Measurements from ENCODE around the gene WDR27. TPM values are rescaled to one million over a fixed set of nuclear protein-coding genes. Genes with fewer than 3 reads are reported as not detected.

WDR27 gene
- total RNA-seq = 92.7 TPM

DNA sequence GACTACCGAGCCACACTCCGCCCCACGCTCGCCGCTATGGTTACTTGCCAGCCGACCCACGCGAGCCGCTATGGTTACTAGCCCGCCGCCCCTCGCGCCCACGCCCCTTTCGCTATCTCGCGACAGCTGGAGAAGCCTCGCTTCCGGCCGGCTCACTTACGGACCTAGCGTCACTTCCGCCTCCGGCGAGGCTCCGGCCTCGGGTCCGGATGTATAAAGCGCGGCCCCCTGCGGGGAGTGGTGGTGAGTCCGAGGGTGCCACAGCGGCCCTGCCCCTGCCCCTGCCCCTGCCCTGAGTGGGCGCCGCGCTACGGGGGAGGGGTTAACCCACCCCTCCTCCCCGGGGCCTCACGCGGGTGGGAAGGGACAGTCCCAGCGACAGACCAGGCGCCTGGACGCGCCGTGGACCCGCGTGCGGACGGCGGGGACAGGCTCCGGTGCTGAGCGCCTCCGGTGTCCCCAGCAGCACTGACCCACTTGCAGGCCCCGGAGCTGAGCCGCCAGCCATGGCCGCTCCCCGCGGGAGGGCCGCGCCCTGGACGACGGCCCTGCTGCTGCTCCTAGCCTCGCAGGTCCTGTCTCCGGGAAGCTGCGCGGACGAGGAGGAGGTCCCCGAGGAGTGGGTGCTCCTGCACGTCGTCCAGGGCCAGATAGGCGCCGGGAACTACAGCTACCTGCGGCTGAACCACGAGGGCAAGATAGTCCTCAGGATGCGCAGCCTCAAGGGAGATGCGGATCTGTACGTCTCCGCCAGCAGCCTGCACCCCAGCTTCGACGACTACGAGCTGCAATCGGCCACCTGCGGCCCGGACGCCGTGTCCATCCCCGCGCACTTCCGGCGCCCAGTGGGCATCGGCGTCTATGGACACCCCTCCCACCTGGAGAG, at the start of gene WDR27, which contains the start of gene C6orf120:
Gene WDR27 (minus strand): TSS at position 76 of the 886 bp plus-strand sequence. CDS start 13,024 bp downstream, outside the sequence.
Gene C6orf120 (plus strand): TSS at position 173 of the 886 bp plus-strand sequence. CDS start 334 bp downstream, at position 507.
- TF ChIP-seq CTCF (IDR thresholded peaks at IDR 0.05) = no peak
- DNase-seq (ENCODE audit: low spot score in 2 of 2) = peak; percentile 91 to 98
- Histone ChIP-seq H3K27me3 (no peaks in the 10 kb centered on the region), H3K36me3 (no peaks in the 10 kb centered on the region), H3K4me1 (peaks cover 0 to 16% of the 10 kb centered on the region in 2 donors), H3K9me3 (no peaks in the 10 kb centered on the region), H3K27ac (peak within 1 kb of the TSS; percentile 91 to 99), H3K4me3 (peak within 1 kb of the TSS; percentile 70 to 83)
- intact Hi-C loops (cut with DNase I) = loop anchor here (1.0 kb wide), 3 partner anchors 21 to 852 kb away; partner anchors contain the start of genes DYNLT2, ERMARD and TBP

DNA sequence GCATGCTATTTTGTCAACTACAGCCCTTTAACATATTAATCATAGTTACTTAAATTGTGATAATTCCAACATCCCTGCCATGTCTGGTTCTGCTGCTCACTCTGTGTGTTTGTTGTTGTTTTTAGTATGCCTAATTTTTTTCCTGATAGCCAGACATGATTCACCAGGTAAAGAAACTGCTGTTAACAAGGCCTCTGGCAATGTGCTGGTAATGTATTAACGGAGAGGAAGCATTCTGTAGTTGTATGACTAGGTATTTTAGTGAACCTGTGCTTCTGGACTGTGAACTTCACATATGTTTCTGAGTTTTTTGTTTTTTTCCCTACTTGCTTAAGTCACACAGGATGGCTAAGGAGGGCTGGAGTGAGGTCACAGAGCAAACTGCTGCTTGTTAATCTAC, 44.7 kb upstream of the WDR27 start:
- TF ChIP-seq CTCF (IDR thresholded peaks at IDR 0.05) = no peak
- Histone ChIP-seq H3K4me3 (no peak overlapping the region), H3K36me3 (no peaks in the 10 kb centered on the region), H3K9me3 (no peaks in the 10 kb centered on the region), H3K4me1 (peaks cover 2 to 8% of the 10 kb centered on the region in 2 donors), H3K27ac (no peak overlapping the region), H3K27me3 (no peaks in the 10 kb centered on the region)
- intact Hi-C loops (cut with DNase I) = no loop called here
- no peak for DNase-seq (ENCODE audit: low spot score in 2 of 2)

DNA sequence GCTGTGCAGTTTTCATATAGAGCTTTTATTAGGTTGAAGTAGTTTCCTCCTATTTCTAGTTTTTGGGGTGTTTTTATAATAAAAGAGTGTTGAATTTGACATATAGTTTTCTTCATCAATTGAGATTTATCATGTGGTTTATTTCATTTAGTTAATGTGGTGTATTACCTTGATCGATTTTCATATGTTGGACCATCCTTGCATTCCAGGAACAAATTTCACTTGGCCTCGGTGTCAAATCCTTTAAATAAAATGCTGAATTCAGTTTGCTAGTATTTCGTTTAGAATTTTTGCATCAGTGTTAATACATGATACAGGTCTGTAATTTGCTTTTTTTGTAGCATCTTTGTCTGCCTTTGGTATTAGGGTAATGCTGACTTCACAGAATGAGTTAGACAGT, 43.6 kb upstream of the WDR27 start:
- intact Hi-C loops (cut with DNase I) = no loop called here
- Histone ChIP-seq H3K27me3 (no peaks in the 10 kb centered on the region), H3K4me3 (no peak overlapping the region), H3K4me1 (peaks cover 0 to 2% of the 10 kb centered on the region in 2 donors), H3K36me3 (no peaks in the 10 kb centered on the region), H3K27ac (no peak overlapping the region), H3K9me3 (no peaks in the 10 kb centered on the region)
- TF ChIP-seq CTCF (IDR thresholded peaks at IDR 0.05) = no peak
- DNase-seq (ENCODE audit: low spot score in 2 of 2) = no peak

DNA sequence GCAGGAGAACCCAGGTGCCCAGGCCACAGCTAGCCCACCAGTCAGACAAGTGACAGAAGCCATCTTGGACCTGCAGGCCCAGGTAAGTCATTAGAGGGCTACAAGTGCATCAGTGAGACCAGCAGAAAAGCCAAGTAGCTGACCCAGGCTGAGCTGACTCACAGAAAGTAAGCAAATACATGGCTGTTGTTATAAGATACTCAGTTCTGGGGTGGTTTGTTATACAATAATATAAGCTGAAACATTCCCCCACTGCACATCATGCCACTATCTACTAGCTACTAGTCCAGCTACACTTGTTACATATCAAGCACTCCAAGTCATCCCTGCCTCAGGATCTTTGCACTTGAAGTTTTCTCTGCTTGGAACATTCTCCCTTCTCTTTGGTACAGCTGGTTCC, 39.5 kb upstream of the WDR27 start:
- Histone ChIP-seq H3K4me1 (no peaks in the 10 kb centered on the region), H3K4me3 (no peak overlapping the region), H3K27me3 (no peaks in the 10 kb centered on the region), H3K36me3 (no peaks in the 10 kb centered on the region), H3K27ac (no peak overlapping the region), H3K9me3 (no peaks in the 10 kb centered on the region)
- no peak for DNase-seq (ENCODE audit: low spot score in 2 of 2)
- no peak for TF ChIP-seq CTCF (IDR thresholded peaks at IDR 0.05)
- intact Hi-C loops (cut with DNase I) = no loop called here

- Histone ChIP-seq H3K9me3 (no peaks in the 10 kb centered on the region), H3K27ac (no peak overlapping the region), H3K36me3 (no peaks in the 10 kb centered on the region), H3K4me1 (no peaks in the 10 kb centered on the region), H3K27me3 (no peaks in the 10 kb centered on the region), H3K4me3 (no peak overlapping the region)
- intact Hi-C loops (cut with DNase I) = no loop called here
- no peak for DNase-seq (ENCODE audit: low spot score in 2 of 2)
- TF ChIP-seq CTCF (IDR thresholded peaks at IDR 0.05) = no peak
Measured at GRCh38 chr6:169738976-169739529, 37.2 kb upstream of the WDR27 start.
